Medulla oblongata (tissue), 1 donor: ENCODE measurements around the gene ZER1.
"Not testable (repeated sequence)": the region's sequence is repeated elsewhere in the genome, so short reads cannot be mapped to it uniquely, and the experiment has no call there.

Source experiments
- DNase-seq: peaks from one replicate; pipeline ENCODE4 v3.0.0-alpha.2; 2015; ENCODE audit errors: extremely low spot score

ZER1 gene

GRCh38 chr9:128771745-128772519 lies at the start of gene ZER1:
Gene ZER1 (minus strand): TSS chr9:128771927. CDS start chr9:128755565, 16,362 bp downstream.
- DNase-seq = peak; percentile 90

GRCh38 chr9:128820665-128821583 lies 49.2 kb upstream of the ZER1 start:
- no peak for DNase-seq

GRCh38 chr9:128819716-128820664 lies 48.3 kb upstream of the ZER1 start:
- no peak for DNase-seq

GRCh38 chr9:128818839-128819715 lies 47.4 kb upstream of the ZER1 start:
- peak; percentile 10 for DNase-seq

GRCh38 chr9:128818099-128818838 lies 46.5 kb upstream of the ZER1 start, which contains the start of gene ENDOG:
Gene ENDOG (plus strand): TSS chr9:128818500. CDS start chr9:128818685, 185 bp downstream.
- peak; percentile 99 for DNase-seq

GRCh38 chr9:128810873-128811272 lies 39.1 kb upstream of the ZER1 start:
- no peak for DNase-seq

GRCh38 chr9:128809831-128810230 lies 38.1 kb upstream of the ZER1 start:
- no peak for DNase-seq

- no peak for DNase-seq
Observed at GRCh38 chr9:128809036-128809599, 37.4 kb upstream of the ZER1 start.

GRCh38 chr9:128808543-128808942 lies 36.8 kb upstream of the ZER1 start:
- no peak for DNase-seq

- no peak for DNase-seq
Observed at GRCh38 chr9:128807827-128808226, 36.1 kb upstream of the ZER1 start.

- DNase-seq = peak; percentile 55
Observed at GRCh38 chr9:128805661-128806060, 33.9 kb upstream of the ZER1 start.

- DNase-seq = no peak
Observed at GRCh38 chr9:128802482-128802881, 30.8 kb upstream of the ZER1 start.

GRCh38 chr9:128800061-128800460 lies 28.3 kb upstream of the ZER1 start:
- DNase-seq = no peak

- no peak for DNase-seq
Observed at GRCh38 chr9:128798896-128799295, 27.2 kb upstream of the ZER1 start.

- not testable (repeated sequence) for DNase-seq
Observed at GRCh38 chr9:128794961-128795360, 23.2 kb upstream of the ZER1 start.

GRCh38 chr9:128792978-128793686 lies 21.4 kb upstream of the ZER1 start:
- DNase-seq = no peak

- DNase-seq = no peak
Observed at GRCh38 chr9:128792134-128792533, 20.4 kb upstream of the ZER1 start.

- DNase-seq = no peak
Observed at GRCh38 chr9:128790536-128790935, 18.8 kb upstream of the ZER1 start.

GRCh38 chr9:128788445-128788844 lies 16.7 kb upstream of the ZER1 start:
- DNase-seq = no peak
